Measurements from ENCODE around the gene CABP2. TPM values are rescaled to one million over a fixed set of nuclear protein-coding genes. Genes with fewer than 3 reads are reported as not detected.
"Not testable (repeated sequence)": the region's sequence is repeated elsewhere in the genome, so short reads cannot be mapped to it uniquely, and the experiment has no call there.

The CABP2 gene
- total and polyA plus RNA-seq, 10 of the 15 experiments (the other 5 are each of a cell fraction or from before 2014, with no cell fraction given) = not detected

GRCh38 chr11:67485873-67486361 is 37.3 kb downstream of the CABP2 start:
- H3K9me3 ChIP-seq (replicated peaks; ENCODE audit: control insufficient read depth, insufficient read depth, low read length); BruUV-seq (replicated peaks); H4K20me1 ChIP-seq (ENCODE audit: control insufficient read depth, insufficient read depth); H3K27me3 ChIP-seq (replicated peaks in 1 of 2; ENCODE audit: control insufficient read depth in 2 of 2, insufficient read depth in 2 of 2, low read length in 1 of 2); in situ Hi-C loops (cut with MboI); H2AFZ ChIP-seq (ENCODE audit: control insufficient read depth, low read depth, low read length): not testable (repeated sequence)
- peak; percentile 27 for FAIRE-seq
- Histone ChIP-seq H3K27ac (ENCODE audit: control insufficient read depth, insufficient read depth) (peak overlapping the region; percentile 70), H3K36me3 (ENCODE audit: control insufficient read depth in 2 of 2, insufficient read depth in 2 of 2, low read length in 1 of 2) (peaks cover 4 to 21% of the 10 kb centered on the region in 2 experiments; a peak in 3 of 4 replicates), H3K4me1 (ENCODE audit: control insufficient read depth, insufficient read depth, low read length) (peaks cover 44% of the 10 kb centered on the region), H3K79me2 (ENCODE audit: control insufficient read depth, insufficient read depth, low read length) (peaks cover 33% of the 10 kb centered on the region), H3K4me2 (ENCODE audit: control insufficient read depth, insufficient read depth) (peak overlapping the region; percentile 80), H3K4me3 (0 out of 2 replicates have a peak overlapping the region, but pooled peaks have one; percentile 4), H3K9ac (ENCODE audit: control insufficient read depth, insufficient read depth, low read length) (peak overlapping the region; percentile 76)
- intact Hi-C loops (cut with micrococcal nuclease; ENCODE audit: unreplicated experiment) = loop anchor here (2.0 to 10.0 kb wide), 4 partner anchors 21 to 221 kb away; partner anchors contain the start of genes GRK2, POLD4 and PTPRCAP
- WGBS (ENCODE audit: insufficient coverage, insufficient replicate concordance, low lambda C conversion rate, missing lambda C conversion rate) = 2% methylated on average over 7 of the region's 7 CpGs
- ChIA-PET POLR2A (interaction anchor here (0.9 to 6.8 kb wide), 18 partner anchors 14 to 216 kb away, joined by 3 to 112 read pairs (median 5); partner anchors contain the start of genes PITPNM1, POLD4, PPP1CA and PTPRCAP), RAD21 (ENCODE audit: unreplicated experiment) (interaction anchor here (0.6 to 6.9 kb wide), 15 partner anchors 9 to 141 kb away, joined by 3 to 95 read pairs (median 4); partner anchors contain the start of genes PITPNM1, POLD4, PPP1CA and PTPRCAP), SMC1A (ENCODE audit: uncharacterized antibody, unreplicated experiment) (interaction anchor here (0.7 to 6.2 kb wide), 12 partner anchors 18 to 168 kb away, joined by 3 to 43 read pairs (median 4); partner anchors contain the start of genes PITPNM1, POLD4, PTPRCAP and RAD9A), CTCF (interaction anchor here (0.7 to 6.7 kb wide), 6 partner anchors 16 to 459 kb away, joined by 3 to 37 read pairs (median 7); partner anchors contain the start of genes PITPNM1, PPP1CA, PTPRCAP and TBC1D10C)
- peak; percentile 79 for DNase-seq (ENCODE audit: low read depth, low spot score)
- TF ChIP-seq HDGF (IDR thresholded peaks at IDR 0.05) = peak; percentile 13; the same call in 1 of the 2 replicates
- 0 out of 2 replicates have a peak, but pooled peaks have one; percentile 21 for TF ChIP-seq LARP7 (IDR thresholded peaks at IDR 0.05)
- 0 out of 2 replicates have a peak, but pooled peaks have one; percentile 31 for TF ChIP-seq BACH1 (IDR thresholded peaks at IDR 0.05; ENCODE audit: borderline replicate concordance)
- peak; percentile 61 for TF ChIP-seq NR2F1 (conservative IDR thresholded peaks at IDR 0.05)
- TF ChIP-seq PBX3 (IDR thresholded peaks at IDR 0.05; ENCODE audit: insufficient replicate concordance, low read depth, low read length) = peak; percentile 81
- peak; percentile 7; the same call in 1 of the 2 replicates for TF ChIP-seq GATAD2B (conservative IDR thresholded peaks at IDR 0.05; ENCODE audit: low read depth)
- 0 out of 2 replicates have a peak, but pooled peaks have one; percentile 44 for TF ChIP-seq TAF1 (IDR thresholded peaks at IDR 0.05; ENCODE audit: borderline replicate concordance, low read depth, low read length)
- TF ChIP-seq ZNF217 (IDR thresholded peaks at IDR 0.05) = peak; percentile 46; the same call in 1 of the 2 replicates
- TF ChIP-seq POLR2AphosphoS5 (IDR thresholded peaks at IDR 0.05; ENCODE audit: low read length) = peak; percentile 85
- TF ChIP-seq PKNOX1 (IDR thresholded peaks at IDR 0.05) = peak; percentile 95
- peak; percentile 22 to 78; a peak in 1 of 4 replicates for TF ChIP-seq BHLHE40 (IDR thresholded peaks at IDR 0.05; ENCODE audit: borderline replicate concordance in 1 of 2, low read depth in 2 of 2, low read length in 1 of 2)
- TF ChIP-seq CREM (IDR thresholded peaks at IDR 0.05; ENCODE audit: low read depth) = 0 out of 2 replicates have a peak, but pooled peaks have one; percentile 7
- TF ChIP-seq ZNF687 (IDR thresholded peaks at IDR 0.05) = peak; percentile 2; the same call in 1 of the 2 replicates
- peak; percentile 84 for TF ChIP-seq POLR2A (IDR thresholded peaks at IDR 0.05; ENCODE audit: low read depth, low read length)
- TF ChIP-seq POU2F2 (IDR thresholded peaks at IDR 0.05; ENCODE audit: borderline replicate concordance, low read depth, low read length) = peak; percentile 48; the same call in 1 of the 3 replicates
- peak; percentile 57 for ATAC-seq
